PFSK-1 (cell line): Measurements from ENCODE around the gene OR51B5. TPM values are rescaled to one million over a fixed set of nuclear protein-coding genes. Genes with fewer than 3 reads are reported as not detected.

Experiments used
- FOXP2 ChIP-seq: optimal IDR thresholded peaks from 2 replicates; pipeline ENCODE3; 2011; ENCODE audit warnings: borderline replicate concordance, control low read depth, inconsistent platforms; ENCODE audit not compliant: insufficient read depth; ENCODE audit errors: extremely low read length, extremely low read depth
- POLR2AphosphoS5 ChIP-seq: IDR thresholded peaks from 2 replicates; pipeline ENCODE4 v1.6.1; 2012; ENCODE audit warnings: low read depth, mild to moderate bottlenecking, control low read depth, low read length, moderate library complexity
- REST ChIP-seq, 2 experiments: IDR thresholded peaks; 2 replicates each; pipeline versions ENCODE4 v1.6.1 to v1.8.0; 2011 to 2012; ENCODE audit warnings: low read depth in 2 of 2, low read length in 2 of 2, control low read depth in 1 of 2, inconsistent platforms in 1 of 2, mild to moderate bottlenecking in 1 of 2, moderate library complexity in 1 of 2; ENCODE audit not compliant: insufficient read depth in 1 of 2
- SIN3A ChIP-seq: IDR thresholded peaks from 2 replicates; pipeline ENCODE4 v1.6.1; 2012; ENCODE audit warnings: mild to moderate bottlenecking, low read length, moderate library complexity, borderline replicate concordance; ENCODE audit not compliant: insufficient read depth
- TAF1 ChIP-seq: IDR thresholded peaks from 2 replicates; pipeline ENCODE4 v1.6.1; 2012; ENCODE audit warnings: low read length, control low read depth, borderline replicate concordance; ENCODE audit not compliant: insufficient read depth
- polyA plus RNA-seq: library from polyadenylated mRNA; unstranded; fragments of >200 nt; gene quantifications from one replicate; pipeline ENCODE4 v1.2.1, GENCODE V29; 2012; ENCODE audit warnings: low read depth, missing spikeins; ENCODE audit not compliant: insufficient read length

The OR51B5 gene
- 0.28 TPM for polyA plus RNA-seq

DNA sequence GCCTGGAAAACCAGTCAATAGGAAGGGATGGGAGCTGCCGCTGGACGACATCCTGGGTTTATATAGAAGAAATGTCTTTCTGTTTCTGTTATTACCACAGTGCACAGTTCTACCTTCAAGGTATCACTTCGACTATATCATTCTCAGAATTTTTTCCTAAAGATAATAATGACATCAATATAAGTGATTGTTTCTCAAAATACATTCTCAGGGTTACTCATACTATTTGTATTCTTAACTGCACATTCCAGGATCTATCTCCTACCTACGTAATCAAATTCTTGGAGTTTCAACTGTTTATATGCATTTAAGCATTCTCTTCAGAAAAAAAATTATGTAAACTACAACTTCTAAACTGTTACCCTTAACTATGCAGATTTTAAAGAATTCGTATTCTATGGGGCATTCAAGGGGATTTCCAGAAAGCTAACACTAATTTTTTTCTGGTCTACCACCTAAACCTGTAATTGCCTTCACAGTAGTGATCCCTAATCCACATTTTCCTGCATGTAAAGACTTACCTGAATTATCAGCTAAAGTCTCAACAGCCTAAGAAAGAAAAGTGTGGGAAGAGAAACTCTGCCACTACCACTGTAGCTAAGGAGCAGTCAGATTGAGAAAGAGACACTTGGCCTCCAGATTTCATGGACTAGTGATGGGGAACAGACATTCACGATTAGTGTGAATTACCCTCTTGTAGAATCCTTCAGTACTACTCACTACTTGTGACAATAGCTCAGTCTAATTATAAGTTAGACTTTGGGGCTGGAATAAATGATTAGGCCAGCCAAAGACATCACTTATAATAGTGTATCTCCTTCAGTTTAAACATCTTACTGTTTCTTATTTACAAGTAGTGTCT, at the start of gene OR51B5:
OR51B5 (minus strand) TSS at position 51 of the 862 bp plus-strand sequence; CDS start at position 51, 0 bp downstream.
- no peak for TF ChIP-seq TAF1
- no peak for TF ChIP-seq FOXP2
- no peak for TF ChIP-seq REST (IDR thresholded peaks at IDR 0.05; ENCODE audit: insufficient read depth in 1 of 2, low read depth in 2 of 2, low read length in 2 of 2)
- no peak for TF ChIP-seq SIN3A
- TF ChIP-seq POLR2AphosphoS5 = no peak

- TF ChIP-seq REST (IDR thresholded peaks at IDR 0.05; ENCODE audit: insufficient read depth in 1 of 2, low read depth in 2 of 2, low read length in 2 of 2) (no peak), FOXP2 (no peak), TAF1 (no peak), POLR2AphosphoS5 (no peak)
These were observed 46.9 kb upstream of the OR51B5 start for GRCh38 chr11:5390210-5390609.

- TF ChIP-seq POLR2AphosphoS5 = no peak
- TF ChIP-seq TAF1 = no peak
- no peak for TF ChIP-seq SIN3A
- no peak for TF ChIP-seq REST (IDR thresholded peaks at IDR 0.05; ENCODE audit: insufficient read depth in 1 of 2, low read depth in 2 of 2, low read length in 2 of 2)
- no peak for TF ChIP-seq FOXP2
These were observed 41.0 kb upstream of the OR51B5 start for GRCh38 chr11:5384335-5384734.

- TF ChIP-seq FOXP2 = no peak
- no peak for TF ChIP-seq POLR2AphosphoS5
- no peak for TF ChIP-seq TAF1
- no peak for TF ChIP-seq REST (IDR thresholded peaks at IDR 0.05; ENCODE audit: insufficient read depth in 1 of 2, low read depth in 2 of 2, low read length in 2 of 2)
- no peak for TF ChIP-seq SIN3A
These were observed 40.3 kb upstream of the OR51B5 start, which contains the start of gene OR51M1 for GRCh38 chr11:5383576-5383975. Gene OR51M1 (plus strand): TSS chr11:5383812. CDS start chr11:5389399, 5,587 bp downstream.
